ENCODE measurements around the gene VAV3. TPM values are rescaled to one million over a fixed set of nuclear protein-coding genes. Genes with fewer than 3 reads are reported as not detected.

Gene VAV3
- total and polyA plus RNA-seq, 2 of the 8 experiments (the other 6 are each of a cell fraction or from before 2014, with no cell fraction given): 2.9 to 7.9 TPM

DNA sequence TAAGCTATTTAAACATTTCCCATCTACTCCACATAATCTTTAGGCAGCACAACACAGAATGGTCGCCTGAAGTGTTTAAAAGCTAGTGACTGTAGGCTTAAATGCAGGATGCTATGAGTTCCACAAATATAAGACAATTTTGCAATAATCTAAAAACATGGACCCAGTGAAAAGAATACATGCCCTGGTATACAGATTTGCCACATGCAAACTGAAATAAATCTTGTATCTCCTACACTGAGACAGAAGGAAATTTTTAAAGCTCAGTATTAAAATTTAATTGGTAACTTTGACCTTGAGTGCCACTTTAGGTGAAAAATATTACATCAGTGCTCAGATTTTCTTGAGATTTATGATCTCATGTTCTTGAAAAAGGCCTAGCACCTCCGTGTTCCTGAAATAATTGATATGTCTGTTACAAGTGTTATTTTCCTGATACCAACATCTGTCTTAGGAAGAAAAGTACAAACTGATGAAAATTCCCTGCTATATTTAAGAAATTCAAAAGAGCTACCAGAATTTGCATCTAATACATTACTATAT lies 285.5 kb downstream of the VAV3 start (continued):
- TF ChIP-seq, protein P1, sequence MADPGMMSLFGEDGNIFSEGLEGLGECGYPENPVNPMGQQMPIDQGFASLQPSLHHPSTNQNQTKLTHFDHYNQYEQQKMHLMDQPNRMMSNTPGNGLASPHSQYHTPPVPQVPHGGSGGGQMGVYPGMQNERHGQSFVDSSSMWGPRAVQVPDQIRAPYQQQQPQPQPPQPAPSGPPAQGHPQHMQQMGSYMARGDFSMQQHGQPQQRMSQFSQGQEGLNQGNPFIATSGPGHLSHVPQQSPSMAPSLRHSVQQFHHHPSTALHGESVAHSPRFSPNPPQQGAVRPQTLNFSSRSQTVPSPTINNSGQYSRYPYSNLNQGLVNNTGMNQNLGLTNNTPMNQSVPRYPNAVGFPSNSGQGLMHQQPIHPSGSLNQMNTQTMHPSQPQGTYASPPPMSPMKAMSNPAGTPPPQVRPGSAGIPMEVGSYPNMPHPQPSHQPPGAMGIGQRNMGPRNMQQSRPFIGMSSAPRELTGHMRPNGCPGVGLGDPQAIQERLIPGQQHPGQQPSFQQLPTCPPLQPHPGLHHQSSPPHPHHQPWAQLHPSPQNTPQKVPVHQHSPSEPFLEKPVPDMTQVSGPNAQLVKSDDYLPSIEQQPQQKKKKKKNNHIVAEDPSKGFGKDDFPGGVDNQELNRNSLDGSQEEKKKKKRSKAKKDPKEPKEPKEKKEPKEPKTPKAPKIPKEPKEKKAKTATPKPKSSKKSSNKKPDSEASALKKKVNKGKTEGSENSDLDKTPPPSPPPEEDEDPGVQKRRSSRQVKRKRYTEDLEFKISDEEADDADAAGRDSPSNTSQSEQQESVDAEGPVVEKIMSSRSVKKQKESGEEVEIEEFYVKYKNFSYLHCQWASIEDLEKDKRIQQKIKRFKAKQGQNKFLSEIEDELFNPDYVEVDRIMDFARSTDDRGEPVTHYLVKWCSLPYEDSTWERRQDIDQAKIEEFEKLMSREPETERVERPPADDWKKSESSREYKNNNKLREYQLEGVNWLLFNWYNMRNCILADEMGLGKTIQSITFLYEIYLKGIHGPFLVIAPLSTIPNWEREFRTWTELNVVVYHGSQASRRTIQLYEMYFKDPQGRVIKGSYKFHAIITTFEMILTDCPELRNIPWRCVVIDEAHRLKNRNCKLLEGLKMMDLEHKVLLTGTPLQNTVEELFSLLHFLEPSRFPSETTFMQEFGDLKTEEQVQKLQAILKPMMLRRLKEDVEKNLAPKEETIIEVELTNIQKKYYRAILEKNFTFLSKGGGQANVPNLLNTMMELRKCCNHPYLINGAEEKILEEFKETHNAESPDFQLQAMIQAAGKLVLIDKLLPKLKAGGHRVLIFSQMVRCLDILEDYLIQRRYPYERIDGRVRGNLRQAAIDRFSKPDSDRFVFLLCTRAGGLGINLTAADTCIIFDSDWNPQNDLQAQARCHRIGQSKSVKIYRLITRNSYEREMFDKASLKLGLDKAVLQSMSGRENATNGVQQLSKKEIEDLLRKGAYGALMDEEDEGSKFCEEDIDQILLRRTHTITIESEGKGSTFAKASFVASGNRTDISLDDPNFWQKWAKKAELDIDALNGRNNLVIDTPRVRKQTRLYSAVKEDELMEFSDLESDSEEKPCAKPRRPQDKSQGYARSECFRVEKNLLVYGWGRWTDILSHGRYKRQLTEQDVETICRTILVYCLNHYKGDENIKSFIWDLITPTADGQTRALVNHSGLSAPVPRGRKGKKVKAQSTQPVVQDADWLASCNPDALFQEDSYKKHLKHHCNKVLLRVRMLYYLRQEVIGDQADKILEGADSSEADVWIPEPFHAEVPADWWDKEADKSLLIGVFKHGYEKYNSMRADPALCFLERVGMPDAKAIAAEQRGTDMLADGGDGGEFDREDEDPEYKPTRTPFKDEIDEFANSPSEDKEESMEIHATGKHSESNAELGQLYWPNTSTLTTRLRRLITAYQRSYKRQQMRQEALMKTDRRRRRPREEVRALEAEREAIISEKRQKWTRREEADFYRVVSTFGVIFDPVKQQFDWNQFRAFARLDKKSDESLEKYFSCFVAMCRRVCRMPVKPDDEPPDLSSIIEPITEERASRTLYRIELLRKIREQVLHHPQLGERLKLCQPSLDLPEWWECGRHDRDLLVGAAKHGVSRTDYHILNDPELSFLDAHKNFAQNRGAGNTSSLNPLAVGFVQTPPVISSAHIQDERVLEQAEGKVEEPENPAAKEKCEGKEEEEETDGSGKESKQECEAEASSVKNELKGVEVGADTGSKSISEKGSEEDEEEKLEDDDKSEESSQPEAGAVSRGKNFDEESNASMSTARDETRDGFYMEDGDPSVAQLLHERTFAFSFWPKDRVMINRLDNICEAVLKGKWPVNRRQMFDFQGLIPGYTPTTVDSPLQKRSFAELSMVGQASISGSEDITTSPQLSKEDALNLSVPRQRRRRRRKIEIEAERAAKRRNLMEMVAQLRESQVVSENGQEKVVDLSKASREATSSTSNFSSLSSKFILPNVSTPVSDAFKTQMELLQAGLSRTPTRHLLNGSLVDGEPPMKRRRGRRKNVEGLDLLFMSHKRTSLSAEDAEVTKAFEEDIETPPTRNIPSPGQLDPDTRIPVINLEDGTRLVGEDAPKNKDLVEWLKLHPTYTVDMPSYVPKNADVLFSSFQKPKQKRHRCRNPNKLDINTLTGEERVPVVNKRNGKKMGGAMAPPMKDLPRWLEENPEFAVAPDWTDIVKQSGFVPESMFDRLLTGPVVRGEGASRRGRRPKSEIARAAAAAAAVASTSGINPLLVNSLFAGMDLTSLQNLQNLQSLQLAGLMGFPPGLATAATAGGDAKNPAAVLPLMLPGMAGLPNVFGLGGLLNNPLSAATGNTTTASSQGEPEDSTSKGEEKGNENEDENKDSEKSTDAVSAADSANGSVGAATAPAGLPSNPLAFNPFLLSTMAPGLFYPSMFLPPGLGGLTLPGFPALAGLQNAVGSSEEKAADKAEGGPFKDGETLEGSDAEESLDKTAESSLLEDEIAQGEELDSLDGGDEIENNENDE (IDR thresholded peaks at IDR 0.05; ENCODE audit: insufficient replicate concordance, low read length): no peak
- TF ChIP-seq MAFK (IDR thresholded peaks at IDR 0.05; ENCODE audit: low read depth, low read length) (no peak), POU5F1 (IDR thresholded peaks at IDR 0.05; ENCODE audit: low read depth, low read length) (no peak), GABPA (IDR thresholded peaks at IDR 0.05; ENCODE audit: borderline replicate concordance, insufficient read depth, low read length) (no peak)
